ENCODE data around the gene APOLD1.

Gene APOLD1

DNA sequence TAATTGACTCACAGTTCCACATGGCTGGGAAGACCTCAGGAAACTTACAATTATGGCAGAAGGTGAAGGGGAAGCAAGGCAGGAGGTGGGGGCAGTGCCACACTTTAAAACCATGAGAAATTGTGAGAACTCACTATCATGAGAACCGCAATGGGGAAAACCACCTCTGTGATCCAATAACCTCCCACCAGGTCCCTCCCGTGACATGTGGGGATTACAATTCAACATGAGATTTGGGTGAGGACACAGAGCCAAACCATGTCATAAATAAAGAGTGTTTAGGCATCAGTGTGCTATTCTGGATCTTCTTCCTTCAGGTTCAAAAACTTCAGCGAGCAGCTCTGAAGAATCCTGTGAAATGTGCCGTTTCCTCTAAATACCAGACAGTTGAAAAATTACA, 37.4 kb downstream of the APOLD1 start:
- no peak for TF ChIP-seq POLR2AphosphoS5 (IDR thresholded peaks at IDR 0.05; ENCODE audit: low read depth, low read length)
- TF ChIP-seq SIN3A (IDR thresholded peaks at IDR 0.05; ENCODE audit: borderline replicate concordance, insufficient read depth, low read length): no peak
- no peak for TF ChIP-seq FOXP2 (optimal IDR thresholded peaks at IDR 0.05; ENCODE audit: borderline replicate concordance, extremely low read depth, extremely low read length, insufficient read depth)
- TF ChIP-seq TAF1 (IDR thresholded peaks at IDR 0.05; ENCODE audit: borderline replicate concordance, insufficient read depth, low read length): no peak
- TF ChIP-seq, protein P1, sequence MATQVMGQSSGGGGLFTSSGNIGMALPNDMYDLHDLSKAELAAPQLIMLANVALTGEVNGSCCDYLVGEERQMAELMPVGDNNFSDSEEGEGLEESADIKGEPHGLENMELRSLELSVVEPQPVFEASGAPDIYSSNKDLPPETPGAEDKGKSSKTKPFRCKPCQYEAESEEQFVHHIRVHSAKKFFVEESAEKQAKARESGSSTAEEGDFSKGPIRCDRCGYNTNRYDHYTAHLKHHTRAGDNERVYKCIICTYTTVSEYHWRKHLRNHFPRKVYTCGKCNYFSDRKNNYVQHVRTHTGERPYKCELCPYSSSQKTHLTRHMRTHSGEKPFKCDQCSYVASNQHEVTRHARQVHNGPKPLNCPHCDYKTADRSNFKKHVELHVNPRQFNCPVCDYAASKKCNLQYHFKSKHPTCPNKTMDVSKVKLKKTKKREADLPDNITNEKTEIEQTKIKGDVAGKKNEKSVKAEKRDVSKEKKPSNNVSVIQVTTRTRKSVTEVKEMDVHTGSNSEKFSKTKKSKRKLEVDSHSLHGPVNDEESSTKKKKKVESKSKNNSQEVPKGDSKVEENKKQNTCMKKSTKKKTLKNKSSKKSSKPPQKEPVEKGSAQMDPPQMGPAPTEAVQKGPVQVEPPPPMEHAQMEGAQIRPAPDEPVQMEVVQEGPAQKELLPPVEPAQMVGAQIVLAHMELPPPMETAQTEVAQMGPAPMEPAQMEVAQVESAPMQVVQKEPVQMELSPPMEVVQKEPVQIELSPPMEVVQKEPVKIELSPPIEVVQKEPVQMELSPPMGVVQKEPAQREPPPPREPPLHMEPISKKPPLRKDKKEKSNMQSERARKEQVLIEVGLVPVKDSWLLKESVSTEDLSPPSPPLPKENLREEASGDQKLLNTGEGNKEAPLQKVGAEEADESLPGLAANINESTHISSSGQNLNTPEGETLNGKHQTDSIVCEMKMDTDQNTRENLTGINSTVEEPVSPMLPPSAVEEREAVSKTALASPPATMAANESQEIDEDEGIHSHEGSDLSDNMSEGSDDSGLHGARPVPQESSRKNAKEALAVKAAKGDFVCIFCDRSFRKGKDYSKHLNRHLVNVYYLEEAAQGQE (IDR thresholded peaks at IDR 0.05; ENCODE audit: insufficient read depth in 1 of 2, low read depth in 2 of 2, low read length in 2 of 2): no peak

DNA sequence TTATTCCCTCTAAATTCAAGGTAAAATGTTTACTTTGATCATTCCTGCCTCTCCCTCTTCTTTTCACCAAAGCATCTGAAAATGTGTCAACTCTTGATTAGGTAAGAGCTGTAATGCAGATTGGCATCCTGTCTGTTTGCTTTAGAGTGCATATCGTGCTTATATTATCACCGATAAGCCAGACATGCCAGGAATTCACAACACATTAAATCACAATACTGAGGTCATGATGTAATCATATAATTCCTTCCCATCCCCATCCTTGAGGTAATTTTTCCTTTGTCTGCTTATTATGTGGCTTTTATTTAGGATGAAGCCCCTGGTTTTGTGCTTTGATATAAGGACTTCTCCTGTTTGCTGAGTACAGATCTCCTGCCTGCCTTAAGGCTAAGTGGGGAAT, 37.8 kb downstream of the APOLD1 start:
- no peak for TF ChIP-seq TAF1 (IDR thresholded peaks at IDR 0.05; ENCODE audit: borderline replicate concordance, insufficient read depth, low read length)
- TF ChIP-seq POLR2AphosphoS5 (IDR thresholded peaks at IDR 0.05; ENCODE audit: low read depth, low read length): no peak
- no peak for TF ChIP-seq FOXP2 (optimal IDR thresholded peaks at IDR 0.05; ENCODE audit: borderline replicate concordance, extremely low read depth, extremely low read length, insufficient read depth)
- TF ChIP-seq, protein P1 (IDR thresholded peaks at IDR 0.05; ENCODE audit: insufficient read depth in 1 of 2, low read depth in 2 of 2, low read length in 2 of 2): no peak
- no peak for TF ChIP-seq SIN3A (IDR thresholded peaks at IDR 0.05; ENCODE audit: borderline replicate concordance, insufficient read depth, low read length)

DNA sequence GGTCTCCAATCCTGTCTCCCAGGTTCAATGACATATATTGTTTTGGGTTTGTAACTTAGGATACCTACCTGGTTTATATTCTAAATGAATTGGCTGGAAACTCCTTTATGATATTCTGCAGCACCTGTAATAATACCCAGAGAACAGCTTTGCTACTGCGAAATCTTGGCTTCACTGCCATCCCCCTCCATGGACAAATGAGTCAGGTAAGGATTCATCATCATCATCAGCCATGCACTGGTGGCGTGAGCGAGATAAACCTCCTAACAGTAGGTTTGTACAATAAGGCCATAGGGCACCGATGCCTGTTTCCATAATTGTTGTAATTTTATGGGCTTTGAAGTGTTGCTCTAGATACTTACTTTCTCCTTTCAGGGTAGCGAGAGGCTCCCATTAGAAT, 38.4 kb downstream of the APOLD1 start:
- TF ChIP-seq FOXP2 (optimal IDR thresholded peaks at IDR 0.05; ENCODE audit: borderline replicate concordance, extremely low read depth, extremely low read length, insufficient read depth): no peak
- no peak for TF ChIP-seq POLR2AphosphoS5 (IDR thresholded peaks at IDR 0.05; ENCODE audit: low read depth, low read length)
- no peak for TF ChIP-seq TAF1 (IDR thresholded peaks at IDR 0.05; ENCODE audit: borderline replicate concordance, insufficient read depth, low read length)

GRCh38 chr12:12835378-12836146, 50.1 kb downstream of the APOLD1 start:
- TF ChIP-seq SIN3A (IDR thresholded peaks at IDR 0.05; ENCODE audit: borderline replicate concordance, insufficient read depth, low read length): no peak
- TF ChIP-seq TAF1 (IDR thresholded peaks at IDR 0.05; ENCODE audit: borderline replicate concordance, insufficient read depth, low read length): no peak
- TF ChIP-seq FOXP2 (optimal IDR thresholded peaks at IDR 0.05; ENCODE audit: borderline replicate concordance, extremely low read depth, extremely low read length, insufficient read depth): no peak
- no peak for TF ChIP-seq POLR2AphosphoS5 (IDR thresholded peaks at IDR 0.05; ENCODE audit: low read depth, low read length)
- TF ChIP-seq, protein P1 (IDR thresholded peaks at IDR 0.05; ENCODE audit: insufficient read depth in 1 of 2, low read depth in 2 of 2, low read length in 2 of 2): no peak

DNA sequence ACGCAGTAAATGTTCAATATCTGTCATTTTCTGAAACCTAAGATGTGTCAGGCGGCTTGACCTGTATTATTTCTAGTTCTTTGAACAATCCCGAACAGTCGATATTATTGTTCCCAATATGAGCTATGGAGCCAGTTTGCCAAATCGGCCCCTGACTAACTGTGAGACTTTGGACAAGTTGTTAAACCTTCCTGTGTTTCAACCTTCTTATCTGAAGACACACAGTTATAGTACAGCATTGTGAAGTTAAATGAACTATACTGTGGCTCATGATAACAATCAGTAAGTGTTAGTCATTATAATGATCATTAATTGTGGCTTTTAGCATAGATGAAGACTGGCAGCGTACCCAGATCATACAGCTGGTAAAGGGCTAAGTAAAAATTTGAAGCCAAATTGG, 51.1 kb downstream of the APOLD1 start:
- TF ChIP-seq, protein P1 (IDR thresholded peaks at IDR 0.05; ENCODE audit: insufficient read depth in 1 of 2, low read depth in 2 of 2, low read length in 2 of 2): no peak
- no peak for TF ChIP-seq POLR2AphosphoS5 (IDR thresholded peaks at IDR 0.05; ENCODE audit: low read depth, low read length)
- TF ChIP-seq FOXP2 (optimal IDR thresholded peaks at IDR 0.05; ENCODE audit: borderline replicate concordance, extremely low read depth, extremely low read length, insufficient read depth): no peak
- TF ChIP-seq SIN3A (IDR thresholded peaks at IDR 0.05; ENCODE audit: borderline replicate concordance, insufficient read depth, low read length): no peak
- no peak for TF ChIP-seq TAF1 (IDR thresholded peaks at IDR 0.05; ENCODE audit: borderline replicate concordance, insufficient read depth, low read length)
